Stimulated activated naive CD8-positive, alpha-beta T cell treated with anti-CD3 and anti-CD28 coated beads, Interleukin-15, Interleukin-2, amounts not matched to agents 100 ng/mL and 50 ng/mL, for 24 hours (primary cell): ENCODE results near the gene NR3C2.

Experiments
- H3K27ac Mint-ChIP-seq: one replicate; pipeline ENCODE4 v1.8.0; 2021; ENCODE audit warnings: mild to moderate bottlenecking, mixed read lengths
- H3K27me3 Mint-ChIP-seq: one replicate; pipeline ENCODE4 v1.8.0; 2021; ENCODE audit warnings: mixed read lengths
- H3K36me3 Mint-ChIP-seq: one replicate; pipeline ENCODE4 v1.8.0; 2021; ENCODE audit warnings: low read depth, mixed read lengths
- H3K4me1 Mint-ChIP-seq: one replicate; pipeline ENCODE4 v1.8.0; 2021; ENCODE audit warnings: low read depth, mixed read lengths
- H3K4me3 Mint-ChIP-seq: one replicate; pipeline ENCODE4 v1.8.0; 2021; ENCODE audit warnings: mild to moderate bottlenecking, mixed read lengths
- H3K9me3 Mint-ChIP-seq: one replicate; pipeline ENCODE4 v1.8.0; 2021; ENCODE audit warnings: mixed read lengths

The NR3C2 gene

DNA sequence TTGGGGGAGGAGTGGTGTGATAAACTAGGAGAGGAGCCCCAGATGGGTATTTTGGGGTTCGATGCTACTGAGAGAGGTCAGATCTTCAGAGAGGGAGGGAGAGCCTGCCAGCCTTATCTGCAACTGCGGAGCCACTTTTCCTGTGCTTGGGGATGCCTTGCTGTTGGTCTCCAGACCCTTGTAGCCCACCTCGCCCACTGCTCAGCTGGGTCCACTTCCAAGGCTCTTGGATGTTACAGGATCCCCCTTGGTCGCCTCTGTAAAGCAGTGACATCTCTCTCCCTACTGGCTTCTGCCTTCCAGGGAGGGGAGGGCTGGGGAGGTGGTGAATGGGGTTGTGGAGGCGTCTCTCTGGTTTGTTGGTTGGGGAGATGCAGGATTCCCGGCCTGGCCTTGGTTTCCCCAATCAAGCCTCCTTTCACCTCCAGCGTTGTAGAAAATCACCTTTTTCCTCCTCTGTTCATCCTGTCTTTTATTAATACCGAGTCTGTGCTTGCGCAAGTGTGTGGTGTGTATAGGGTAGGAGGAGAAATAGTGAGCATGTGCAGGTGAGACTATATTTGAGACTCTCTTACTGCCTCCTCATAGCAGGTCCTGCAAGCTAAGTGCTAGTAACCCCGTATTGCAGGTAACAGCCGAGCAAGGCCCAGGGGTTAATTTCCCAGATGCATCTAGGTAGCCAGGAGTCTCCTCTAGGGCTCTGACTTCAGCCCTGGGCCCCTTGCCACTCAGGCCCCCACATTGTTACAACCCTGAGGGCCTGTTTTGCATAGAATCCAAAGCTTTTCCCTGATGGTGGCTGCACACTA is 372.9 kb downstream of the NR3C2 start:
- H3K36me3 Mint-ChIP-seq, result peaks cover 31% of the 10 kb centered on the region
- no peaks in the 10 kb centered on the region for H3K4me1 Mint-ChIP-seq
- H3K4me3 Mint-ChIP-seq, result no peak overlapping the region
- peaks cover 5% of the 10 kb centered on the region for H3K9me3 Mint-ChIP-seq
- H3K27me3 Mint-ChIP-seq, result no peaks in the 10 kb centered on the region
- H3K27ac Mint-ChIP-seq, result no peak overlapping the region

DNA sequence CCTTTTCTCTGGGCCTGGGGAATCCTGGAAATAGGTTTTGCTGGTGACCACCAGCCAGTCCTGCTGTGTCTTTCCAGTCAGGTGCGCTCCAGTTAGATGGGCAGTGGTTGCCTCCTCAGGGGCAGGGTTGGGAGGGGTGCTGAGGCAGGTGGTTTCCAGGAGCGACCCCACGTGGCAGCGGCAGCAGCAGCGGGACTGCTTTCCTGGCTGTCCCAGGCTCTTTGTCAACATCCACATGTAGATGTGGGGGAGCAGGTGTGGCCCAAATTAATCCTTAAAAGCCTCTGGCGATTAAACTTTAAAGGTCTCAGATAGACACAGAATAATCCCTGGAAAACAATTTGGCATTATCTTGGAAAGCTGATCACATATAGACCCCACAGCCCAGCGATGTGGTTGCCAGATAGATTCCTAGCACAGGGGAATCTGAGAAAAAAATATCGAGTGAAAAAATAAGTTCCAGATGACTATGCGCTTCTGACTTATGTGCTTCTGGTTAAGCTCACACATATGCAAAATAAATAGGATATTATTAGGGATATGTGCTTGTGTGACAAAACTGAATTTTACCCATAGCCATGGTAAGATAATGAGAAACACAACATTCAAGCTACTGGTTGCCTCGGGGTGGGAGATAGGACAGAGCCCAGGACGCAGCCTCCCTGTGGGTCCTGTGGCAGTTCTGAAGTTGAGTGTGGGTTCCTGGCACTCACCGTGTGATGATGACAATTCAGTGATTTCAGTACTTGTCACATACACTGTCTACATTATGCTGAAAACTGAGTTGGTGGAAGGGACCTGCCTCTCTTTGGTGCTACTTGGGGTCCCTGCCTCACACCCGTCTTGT is 373.9 kb downstream of the NR3C2 start:
- Mint-ChIP-seq H3K4me1 (no peaks in the 10 kb centered on the region), H3K27ac (no peak overlapping the region), H3K36me3 (peaks cover 21% of the 10 kb centered on the region), H3K9me3 (no peaks in the 10 kb centered on the region), H3K27me3 (no peaks in the 10 kb centered on the region), H3K4me3 (no peak overlapping the region)

- Mint-ChIP-seq H3K4me3 (no peak overlapping the region), H3K9me3 (no peaks in the 10 kb centered on the region), H3K27ac (no peak overlapping the region), H3K27me3 (no peaks in the 10 kb centered on the region), H3K36me3 (peaks cover 12% of the 10 kb centered on the region), H3K4me1 (no peaks in the 10 kb centered on the region)
Observed at GRCh38 chr4:148067301-148067916, 374.8 kb downstream of the NR3C2 start.

GRCh38 chr4:148065075-148065474 is 377.1 kb downstream of the NR3C2 start:
- no peaks in the 10 kb centered on the region for H3K9me3 Mint-ChIP-seq
- H3K27me3 Mint-ChIP-seq, result no peaks in the 10 kb centered on the region
- no peak overlapping the region for H3K27ac Mint-ChIP-seq
- H3K4me1 Mint-ChIP-seq, result peaks cover 19% of the 10 kb centered on the region
- H3K36me3 Mint-ChIP-seq, result peaks cover 9% of the 10 kb centered on the region
- no peak overlapping the region for H3K4me3 Mint-ChIP-seq

GRCh38 chr4:148064451-148064850 is 377.8 kb downstream of the NR3C2 start:
- Mint-ChIP-seq H3K27ac (no peak overlapping the region), H3K27me3 (no peaks in the 10 kb centered on the region), H3K4me3 (no peak overlapping the region)

GRCh38 chr4:148062301-148062950 is 379.8 kb downstream of the NR3C2 start:
- Mint-ChIP-seq H3K9me3 (peaks cover 3% of the 10 kb centered on the region), H3K4me3 (no peak overlapping the region), H3K27ac (no peak overlapping the region), H3K4me1 (peaks cover 43% of the 10 kb centered on the region), H3K36me3 (peaks cover 9% of the 10 kb centered on the region), H3K27me3 (no peaks in the 10 kb centered on the region)

More at GRCh38 chr4:148064451-148064850, 377.8 kb downstream of the NR3C2 start:
- H3K4me1 Mint-ChIP-seq, result peaks cover 23% of the 10 kb centered on the region
- peaks cover 9% of the 10 kb centered on the region for H3K36me3 Mint-ChIP-seq
- no peaks in the 10 kb centered on the region for H3K9me3 Mint-ChIP-seq

- peaks cover 50% of the 10 kb centered on the region for H3K4me1 Mint-ChIP-seq
- H3K36me3 Mint-ChIP-seq, result peaks cover 9% of the 10 kb centered on the region
- no peaks in the 10 kb centered on the region for H3K27me3 Mint-ChIP-seq
- no peak overlapping the region for H3K4me3 Mint-ChIP-seq
- no peak overlapping the region for H3K27ac Mint-ChIP-seq
- peaks cover 3% of the 10 kb centered on the region for H3K9me3 Mint-ChIP-seq
Observed at GRCh38 chr4:148061795-148062194, 380.4 kb downstream of the NR3C2 start.

GRCh38 chr4:148061141-148061481 is 381.1 kb downstream of the NR3C2 start:
- H3K27me3 Mint-ChIP-seq, result no peaks in the 10 kb centered on the region
- peaks cover 9% of the 10 kb centered on the region for H3K36me3 Mint-ChIP-seq
- peak overlapping the region; percentile 92 for H3K27ac Mint-ChIP-seq
- H3K9me3 Mint-ChIP-seq, result peaks cover 3% of the 10 kb centered on the region
- H3K4me1 Mint-ChIP-seq, result peaks cover 56% of the 10 kb centered on the region
- peak overlapping the region; percentile 83 for H3K4me3 Mint-ChIP-seq

DNA sequence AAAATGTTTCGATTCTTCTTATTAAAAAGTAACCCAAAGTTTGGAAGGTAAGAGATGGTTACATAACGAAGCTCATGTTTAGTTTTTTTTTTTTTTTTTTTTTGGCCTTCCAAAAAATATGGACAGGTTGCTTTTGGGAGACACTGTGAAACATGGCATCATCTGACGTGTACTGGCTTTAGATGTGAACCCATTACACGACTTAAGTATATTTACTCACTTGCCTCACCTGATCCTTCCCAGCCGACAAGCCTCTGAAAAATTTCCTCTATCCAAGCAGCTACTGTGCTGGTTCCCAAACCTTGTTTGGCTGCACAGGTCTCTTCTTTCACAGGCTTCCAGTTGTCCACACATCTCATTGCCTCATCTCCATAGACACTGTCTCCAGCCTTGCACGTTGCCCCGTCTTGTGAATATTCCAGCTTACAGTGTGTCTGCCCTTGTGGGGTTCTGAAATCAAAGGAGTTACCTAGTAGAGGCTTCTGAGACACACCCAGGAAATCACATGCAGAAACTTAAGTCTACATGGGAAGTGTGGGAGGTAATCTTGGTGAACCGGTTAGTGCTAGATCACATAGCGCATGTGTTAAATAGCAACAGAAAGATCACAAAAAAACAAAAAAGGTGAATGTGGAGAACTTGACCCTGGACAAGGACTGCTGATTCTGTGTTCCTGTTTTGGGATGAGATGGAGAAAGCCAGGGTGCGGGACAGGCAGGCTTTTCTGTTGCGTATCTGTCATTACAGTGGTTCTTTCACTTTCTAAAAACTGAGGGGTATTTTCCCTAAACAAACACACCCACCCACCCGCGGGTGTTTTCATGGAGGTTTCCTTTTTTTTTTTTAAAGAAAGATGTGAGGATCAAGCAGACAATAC is 381.7 kb downstream of the NR3C2 start:
- peaks cover 61% of the 10 kb centered on the region for H3K4me1 Mint-ChIP-seq
- peaks cover 6% of the 10 kb centered on the region for H3K36me3 Mint-ChIP-seq
- peak overlapping the region; percentile 92 for H3K27ac Mint-ChIP-seq
- H3K27me3 Mint-ChIP-seq, result no peaks in the 10 kb centered on the region
- H3K4me3 Mint-ChIP-seq, result peak overlapping the region; percentile 83
- peaks cover 3% of the 10 kb centered on the region for H3K9me3 Mint-ChIP-seq

GRCh38 chr4:148059617-148060180 is 382.5 kb downstream of the NR3C2 start:
- peak overlapping the region; percentile 48 for H3K4me3 Mint-ChIP-seq
- no peaks in the 10 kb centered on the region for H3K27me3 Mint-ChIP-seq
- H3K36me3 Mint-ChIP-seq, result no peaks in the 10 kb centered on the region
- H3K27ac Mint-ChIP-seq, result peak overlapping the region; percentile 76
- H3K9me3 Mint-ChIP-seq, result peaks cover 3% of the 10 kb centered on the region
- peaks cover 67% of the 10 kb centered on the region for H3K4me1 Mint-ChIP-seq

- H3K4me1 Mint-ChIP-seq, result peaks cover 82% of the 10 kb centered on the region
- peaks cover 3% of the 10 kb centered on the region for H3K9me3 Mint-ChIP-seq
- no peak overlapping the region for H3K4me3 Mint-ChIP-seq
- peak overlapping the region; percentile 4 for H3K27ac Mint-ChIP-seq
- no peaks in the 10 kb centered on the region for H3K27me3 Mint-ChIP-seq
- no peaks in the 10 kb centered on the region for H3K36me3 Mint-ChIP-seq
Observed at GRCh38 chr4:148057984-148058859, 384.0 kb downstream of the NR3C2 start.

DNA sequence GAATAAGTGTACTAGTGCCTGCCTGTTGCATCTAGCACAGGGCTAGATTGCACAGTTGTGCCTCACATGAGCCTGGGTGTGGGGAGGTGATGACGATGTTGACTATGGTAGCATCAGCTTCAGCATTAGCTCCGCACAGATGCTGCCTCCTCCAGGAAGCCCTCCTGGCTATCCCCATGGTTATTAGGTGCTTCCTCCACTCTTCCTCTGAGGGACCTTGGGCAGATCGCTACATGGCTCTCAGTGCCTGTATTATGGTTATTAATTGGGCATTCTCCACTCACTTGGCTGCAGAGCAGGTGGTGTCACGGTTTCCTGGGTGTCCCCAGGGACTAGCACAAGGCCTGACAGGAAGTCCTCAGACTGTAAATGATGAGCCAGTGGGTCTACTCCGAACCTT is 384.7 kb downstream of the NR3C2 start:
- Mint-ChIP-seq H3K27me3 (no peaks in the 10 kb centered on the region), H3K36me3 (no peaks in the 10 kb centered on the region), H3K9me3 (peaks cover 3% of the 10 kb centered on the region), H3K4me3 (no peak overlapping the region), H3K4me1 (peaks cover 89% of the 10 kb centered on the region), H3K27ac (no peak overlapping the region)

- no peaks in the 10 kb centered on the region for H3K36me3 Mint-ChIP-seq
- peaks cover 3% of the 10 kb centered on the region for H3K9me3 Mint-ChIP-seq
- H3K4me1 Mint-ChIP-seq, result peaks cover 95% of the 10 kb centered on the region
- H3K27me3 Mint-ChIP-seq, result no peaks in the 10 kb centered on the region
- peak overlapping the region; percentile 62 for H3K27ac Mint-ChIP-seq
- H3K4me3 Mint-ChIP-seq, result no peak overlapping the region
Observed at GRCh38 chr4:148056879-148057278, 385.3 kb downstream of the NR3C2 start.
